Astrocyte of the cerebellum (primary cell): ENCODE data around the gene HOXA2.

Experiments
- DNase-seq: peaks from one replicate; pipeline ENCODE4 v3.0.0-alpha.2; 2011; ENCODE audit warnings: low read depth
- H3K4me3 ChIP-seq: 2 replicates; pipeline ENCODE4 v1.5.1; 2011; ENCODE audit warnings: mild to moderate bottlenecking, low read depth, low read length, moderate library complexity
- CTCF ChIP-seq: IDR thresholded peaks from 2 replicates; pipeline ENCODE4 v1.5.1; 2012; ENCODE audit warnings: low read length, low read depth, moderate library complexity, mild to moderate bottlenecking; ENCODE audit errors: missing control alignments
- in situ Hi-C: cut with HindIII; loops from 2 replicates; pipeline ENCODE4 v1.10.0; 2017; ENCODE audit warnings: low sequenced_read_pairs

Gene HOXA2

GRCh38 chr7:27141137-27141922 lies 38.8 kb upstream of the HOXA2 start:
- no peak for TF ChIP-seq CTCF
- H3K4me3 ChIP-seq, result no peak overlapping the region
- in situ Hi-C loops, result no loop called here
- DNase-seq, result no peak

GRCh38 chr7:27140126-27140857 lies 37.8 kb upstream of the HOXA2 start:
- no peak for DNase-seq
- no peak overlapping the region for H3K4me3 ChIP-seq
- in situ Hi-C loops, result no loop called here
- TF ChIP-seq CTCF, result no peak

GRCh38 chr7:27139334-27140125 lies 37.0 kb upstream of the HOXA2 start:
- in situ Hi-C loops, result no loop called here
- H3K4me3 ChIP-seq, result no peak overlapping the region
- no peak for TF ChIP-seq CTCF
- no peak for DNase-seq

- in situ Hi-C loops, result no loop called here
- no peak for TF ChIP-seq CTCF
- DNase-seq, result no peak
- no peak overlapping the region for H3K4me3 ChIP-seq
These were observed 36.5 kb upstream of the HOXA2 start for GRCh38 chr7:27138985-27139333.

GRCh38 chr7:27138472-27138871 lies 36.0 kb upstream of the HOXA2 start:
- no peak overlapping the region for H3K4me3 ChIP-seq
- TF ChIP-seq CTCF, result no peak
- DNase-seq, result no peak
- in situ Hi-C loops, result no loop called here

- in situ Hi-C loops, result no loop called here
- TF ChIP-seq CTCF, result no peak
- DNase-seq, result no peak
- H3K4me3 ChIP-seq, result no peak overlapping the region
These were observed 35.3 kb upstream of the HOXA2 start for GRCh38 chr7:27137640-27138315.
